H9 (cell line): Measurements from ENCODE around the gene KCTD21. TPM values are rescaled to one million over a fixed set of nuclear protein-coding genes. Genes with fewer than 3 reads are reported as not detected.

Experiments
- DNase-seq: peaks from one replicate; pipeline ENCODE4 v3.0.0-alpha.2; 2017
- H2AFZ ChIP-seq: one replicate; pipeline ENCODE4 v1.6.1; 2013; ENCODE audit warnings: mild to moderate bottlenecking, low read length, control low read depth, moderate library complexity
- H2AK5ac ChIP-seq: 2 replicates; pipeline ENCODE4 v1.6.1; 2013; ENCODE audit warnings: low read length, control low read depth, mixed read lengths; ENCODE audit not compliant: insufficient read length
- H2BK120ac ChIP-seq: one replicate; pipeline ENCODE4 v1.6.1; 2013; ENCODE audit warnings: low read depth, mild to moderate bottlenecking, low read length, control low read depth, inconsistent platforms; ENCODE audit not compliant: poor library complexity, severe bottlenecking
- H2BK12ac ChIP-seq: 2 replicates; pipeline ENCODE4 v1.6.1; 2013; ENCODE audit warnings: low read length, control low read depth, mixed read lengths, low read depth; ENCODE audit not compliant: insufficient read length
- H2BK15ac ChIP-seq: 2 replicates; pipeline ENCODE4 v1.6.1; 2013; ENCODE audit warnings: low read depth, low read length, control low read depth
- H2BK20ac ChIP-seq: one replicate; pipeline ENCODE4 v1.6.1; 2013; ENCODE audit warnings: low read depth, mild to moderate bottlenecking, low read length, control low read depth, inconsistent platforms; ENCODE audit not compliant: poor library complexity, severe bottlenecking
- H2BK5ac ChIP-seq: 2 replicates; pipeline ENCODE4 v1.6.1; 2013; ENCODE audit warnings: low read length, control low read depth, mixed read lengths; ENCODE audit not compliant: insufficient read length
- H3K14ac ChIP-seq: 2 replicates; pipeline ENCODE4 v1.6.1; 2013; ENCODE audit warnings: low read length, control low read depth; ENCODE audit not compliant: insufficient read depth
- H3K18ac ChIP-seq: 2 replicates; pipeline ENCODE4 v1.6.1; 2013; ENCODE audit warnings: low read depth, mild to moderate bottlenecking, mixed read lengths, low read length, control low read depth; ENCODE audit not compliant: insufficient read length
- H3K23ac ChIP-seq: 2 replicates; pipeline ENCODE4 v1.6.1; 2013; ENCODE audit warnings: low read length, control low read depth, mixed read lengths, low read depth; ENCODE audit not compliant: insufficient read length
- H3K23me2 ChIP-seq: 2 replicates; pipeline ENCODE4 v1.6.1; 2013; ENCODE audit warnings: low read depth, mild to moderate bottlenecking, mixed read lengths, low read length, control low read depth; ENCODE audit not compliant: insufficient read length, poor library complexity, severe bottlenecking
- H3K27ac ChIP-seq: 2 replicates; pipeline ENCODE4 v1.5.1; 2013; ENCODE audit warnings: low read length, control low read depth, mixed read lengths, low read depth; ENCODE audit not compliant: insufficient read length
- H3K27me3 ChIP-seq: 2 replicates; pipeline ENCODE4 v1.6.1; 2013; ENCODE audit warnings: low read length, control low read depth, inconsistent platforms; ENCODE audit not compliant: insufficient read depth
- H3K4ac ChIP-seq: 2 replicates; pipeline ENCODE4 v1.6.1; 2013; ENCODE audit warnings: low read depth, mild to moderate bottlenecking, control low read depth, inconsistent platforms, low read length, moderate library complexity
- H3K4me1 ChIP-seq: 2 replicates; pipeline ENCODE4 v1.6.1; 2013; ENCODE audit warnings: low read length, control low read depth, inconsistent platforms; ENCODE audit not compliant: insufficient read depth
- H3K4me2 ChIP-seq: 2 replicates; pipeline ENCODE4 v1.6.1; 2013; ENCODE audit warnings: low read length, control low read depth, mixed read lengths; ENCODE audit not compliant: insufficient read length, insufficient read depth
- H3K56ac ChIP-seq: 2 replicates; pipeline ENCODE4 v1.6.1; 2013; ENCODE audit warnings: low read depth, mild to moderate bottlenecking, mixed read lengths, low read length, control low read depth; ENCODE audit not compliant: insufficient read length
- H3K79me1 ChIP-seq: 2 replicates; pipeline ENCODE4 v1.6.1; 2013; ENCODE audit warnings: low read depth, mild to moderate bottlenecking, moderate library complexity, low read length, control low read depth, inconsistent platforms; ENCODE audit not compliant: insufficient read depth, poor library complexity, severe bottlenecking
- H3K79me2 ChIP-seq: 2 replicates; pipeline ENCODE4 v1.6.1; 2013; ENCODE audit warnings: low read length, control low read depth, inconsistent platforms; ENCODE audit not compliant: insufficient read depth
- H3K9ac ChIP-seq: 2 replicates; pipeline ENCODE4 v1.6.1; 2013; ENCODE audit warnings: low read length, control low read depth, mixed read lengths; ENCODE audit not compliant: insufficient read length; ENCODE audit errors: extremely low read depth
- H3K9me3 ChIP-seq: one replicate; pipeline ENCODE4 v1.6.1; 2013; ENCODE audit warnings: low read depth, low read length, inconsistent platforms; ENCODE audit not compliant: control insufficient read depth
- H3T11ph ChIP-seq: one replicate; pipeline ENCODE4 v1.6.1; 2013; ENCODE audit warnings: mild to moderate bottlenecking, low read length, control low read depth, inconsistent platforms
- H4K20me1 ChIP-seq: one replicate; pipeline ENCODE4 v1.6.1; 2013; ENCODE audit not compliant: control insufficient read depth, insufficient read length, insufficient read depth
- H4K5ac ChIP-seq: 2 replicates; pipeline ENCODE4 v1.6.1; 2013; ENCODE audit warnings: low read depth, mild to moderate bottlenecking, mixed read lengths, low read length, control low read depth; ENCODE audit not compliant: insufficient read length
- H4K8ac ChIP-seq: replicated peaks from 2 replicates; pipeline ENCODE4 v1.6.1; 2013; ENCODE audit warnings: low read length, control low read depth, mixed read lengths, low read depth; ENCODE audit not compliant: insufficient read length
- H4K91ac ChIP-seq: 2 replicates; pipeline ENCODE4 v1.6.1; 2013; ENCODE audit warnings: low read depth, mild to moderate bottlenecking, moderate library complexity, mixed read lengths, low read length, control low read depth; ENCODE audit not compliant: insufficient read length
- H3K27ac Mint-ChIP-seq, 3 experiments: 2 replicates in 2 of 3; 3 replicates in 1 of 3; pipeline ENCODE4 v1.8.0; 2020 to 2021; ENCODE audit warnings: mixed read lengths in 3 of 3, mild to moderate bottlenecking in 1 of 3, moderate library complexity in 1 of 3
- H3K27me3 Mint-ChIP-seq: 2 replicates; pipeline ENCODE4 v1.8.0; 2021; ENCODE audit warnings: low read depth, mild to moderate bottlenecking, moderate library complexity, mixed read lengths
- H3K36me3 Mint-ChIP-seq, 3 experiments: 2 replicates in 2 of 3; 3 replicates in 1 of 3; pipeline ENCODE4 v1.8.0; 2020 to 2021; ENCODE audit warnings: low read depth in 3 of 3, mixed read lengths in 3 of 3; ENCODE audit not compliant: insufficient read depth in 1 of 3
- H3K4me1 Mint-ChIP-seq, 2 experiments: 2 replicates each; pipeline ENCODE4 v1.8.0; 2020; ENCODE audit warnings: mixed read lengths in 2 of 2
- H3K4me3 Mint-ChIP-seq, 2 experiments: 2 replicates in 1 of 2; 3 replicates in 1 of 2; pipeline ENCODE4 v1.8.0; 2020 to 2021; ENCODE audit warnings: mild to moderate bottlenecking in 2 of 2, mixed read lengths in 2 of 2, moderate library complexity in 1 of 2
- H3K9me3 Mint-ChIP-seq, 2 experiments: 2 replicates in 1 of 2; 3 replicates in 1 of 2; pipeline ENCODE4 v1.8.0; 2020; ENCODE audit warnings: mild to moderate bottlenecking in 2 of 2, mixed read lengths in 2 of 2, moderate library complexity in 1 of 2
- CTCF ChIP-seq: fragments of 200-600 bp; sonication (generic); conservative IDR thresholded peaks from 3 replicates; pipeline ENCODE4 v1.8.0; 2021; ENCODE audit warnings: antibody characterized with exemption, mild to moderate bottlenecking
- WGBS: extraction: QIAGEN DNeasy Blood & Tissue Kit; methylation state at CpG from one replicate; pipeline ENCODE4 v1.1.7; 2013; ENCODE audit warnings: missing lambda C conversion rate, low lambda C conversion rate, mixed read lengths; ENCODE audit not compliant: insufficient read length; ENCODE audit errors: extremely low coverage; 5-methylcytosine and 5-hydroxymethylcytosine counted together
- total RNA-seq: library from RNA; stranded (reverse); gene quantifications from 2 replicates; pipeline ENCODE4 v1.2.1, GENCODE V29; 2021

KCTD21 gene
- total RNA-seq, 1 experiment from 2014 or later, result 4.0 TPM

GRCh38 chr11:78224906-78225420, 36.5 kb upstream of the KCTD21 start:
- Histone ChIP-seq H3K18ac (no peak overlapping the region), H4K20me1 (no peaks in the 10 kb centered on the region), H3K4me2 (no peak overlapping the region), H3T11ph (no peak overlapping the region), H2BK20ac (no peak overlapping the region), H3K4ac (no peak overlapping the region), H3K23ac (no peak overlapping the region), H3K79me1 (no peaks in the 10 kb centered on the region), H3K79me2 (no peaks in the 10 kb centered on the region), H3K56ac (no peak overlapping the region), H3K27ac (no peak overlapping the region), H2AFZ (no peak overlapping the region), H2BK12ac (no peak overlapping the region), H4K5ac (no peak overlapping the region), H3K14ac (no peak overlapping the region), H3K4me1 (peaks cover 2% of the 10 kb centered on the region; the same call in 1 of the 2 replicates), H3K23me2 (no peaks in the 10 kb centered on the region), H4K91ac (no peak overlapping the region), H3K9ac (no peak overlapping the region), H3K9me3 (no peaks in the 10 kb centered on the region), H2BK5ac (no peak overlapping the region), H4K8ac (no peak overlapping the region), H3K27me3 (no peaks in the 10 kb centered on the region), H2BK15ac (no peak overlapping the region), H2AK5ac (no peak overlapping the region), H2BK120ac (no peak overlapping the region)
- Mint-ChIP-seq H3K4me1 (no peaks in the 10 kb centered on the region), H3K27me3 (no peaks in the 10 kb centered on the region), H3K9me3 (no peaks in the 10 kb centered on the region), H3K36me3 (peaks cover 0 to 19% (median 11%) of the 10 kb centered on the region in 3 experiments; a peak in 4 of 7 replicates), H3K4me3 (no peak overlapping the region), H3K27ac (no peak overlapping the region; a peak in 1 of 7 replicates)
- no peak for TF ChIP-seq CTCF
- no peak for DNase-seq
- no CpG with 5 or more reads among the region's 7 CpGs for WGBS
